Skeletal muscle tissue (tissue), 4 donors: Measurements from ENCODE around the gene NIPBL. TPM values are rescaled to one million over a fixed set of nuclear protein-coding genes. Genes with fewer than 3 reads are reported as not detected.
"Not testable (repeated sequence)": the region's sequence is repeated elsewhere in the genome, so short reads cannot be mapped to it uniquely, and the experiment has no call there.

ENCODE experiments used
- H3K27ac ChIP-seq: one replicate; pipeline ENCODE4 v1.7.0; 2013; ENCODE audit warnings: mild to moderate bottlenecking, low read depth, low read length, inconsistent platforms
- H3K27me3 ChIP-seq, 3 donors: one replicate each; pipeline ENCODE4 v1.7.0; 2013; ENCODE audit warnings: low read length in 3 of 3; ENCODE audit not compliant: control insufficient read depth in 3 of 3, insufficient read depth in 3 of 3
- H3K36me3 ChIP-seq, 3 donors: one replicate each; pipeline ENCODE4 v1.7.0; 2013; ENCODE audit warnings: low read length in 3 of 3; ENCODE audit not compliant: control insufficient read depth in 3 of 3, insufficient read depth in 3 of 3
- H3K4me1 ChIP-seq, 3 donors: one replicate each; pipeline ENCODE4 v1.7.0; 2013; ENCODE audit warnings: low read length in 3 of 3, mild to moderate bottlenecking in 3 of 3; ENCODE audit not compliant: control insufficient read depth in 3 of 3, insufficient read depth in 3 of 3
- H3K4me3 ChIP-seq, 3 donors: one replicate each; pipeline ENCODE4 v1.7.0; 2013; ENCODE audit warnings: low read length in 3 of 3
- H3K9ac ChIP-seq, 3 donors: one replicate each; pipeline ENCODE4 v1.7.0; 2013; ENCODE audit warnings: low read length in 3 of 3, mild to moderate bottlenecking in 3 of 3, moderate library complexity in 2 of 3, low read depth in 1 of 3
- H3K9me3 ChIP-seq, 3 donors: one replicate each; pipeline ENCODE4 v1.7.0; 2013; ENCODE audit warnings: low read length in 3 of 3; ENCODE audit not compliant: control insufficient read depth in 3 of 3
- total RNA-seq: library from RNA; depleted of rRNA; stranded (reverse); fragments of >200 nt; gene quantifications from one replicate; pipeline ENCODE4 v1.2.3, GENCODE V29; 2014
- donor health status: Osteomylitis.

Gene NIPBL
- total RNA-seq, 1 donor from 2014 or later: 36.5 TPM

GRCh38 chr5:37071487-37071886 is 194.9 kb downstream of the NIPBL start:
- Histone ChIP-seq H3K9me3 (no peaks in the 10 kb centered on the region), H3K9ac (no peak overlapping the region), H3K4me3 (no peak overlapping the region), H3K36me3 (no peaks in the 10 kb centered on the region), H3K27me3 (no peaks in the 10 kb centered on the region), H3K4me1 (no peaks in the 10 kb centered on the region), H3K27ac (no peak overlapping the region)

DNA sequence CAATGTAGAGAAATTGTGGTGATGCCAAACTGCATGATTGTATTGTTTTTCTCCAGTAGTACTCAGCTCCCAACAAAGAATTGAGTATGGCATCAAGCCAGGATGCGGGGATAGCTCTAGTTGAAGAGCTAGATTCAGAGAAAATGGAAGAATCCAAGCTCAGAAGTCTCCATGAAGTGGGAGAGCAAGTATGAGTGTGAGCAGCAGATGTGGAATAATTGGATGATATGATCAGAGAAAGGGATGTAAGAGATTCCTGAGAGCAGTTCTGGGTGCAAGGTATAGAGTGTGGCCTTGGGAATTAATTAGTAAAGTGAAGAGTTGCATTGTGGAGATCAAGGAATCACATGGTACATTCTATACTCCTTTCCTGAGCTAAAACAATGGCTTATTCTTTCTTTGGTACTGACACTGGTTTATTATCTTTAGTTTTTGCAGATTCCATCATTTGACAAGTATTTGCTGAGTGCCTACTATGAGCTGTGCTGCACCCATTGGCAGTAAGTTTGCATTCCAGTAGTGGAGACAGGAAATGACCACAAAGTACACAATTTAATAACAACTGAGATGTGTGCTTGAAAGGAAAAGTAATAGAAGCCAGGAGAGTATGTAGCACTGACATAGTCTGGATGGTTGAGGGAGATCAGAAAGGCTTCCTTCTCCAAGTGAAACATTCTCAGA is 195.5 kb downstream of the NIPBL start:
- Histone ChIP-seq H3K27me3 (no peaks in the 10 kb centered on the region), H3K4me1 (no peaks in the 10 kb centered on the region), H3K9ac (no peak overlapping the region), H3K9me3 (no peaks in the 10 kb centered on the region), H3K4me3 (no peak overlapping the region), H3K36me3 (no peaks in the 10 kb centered on the region), H3K27ac (no peak overlapping the region)

GRCh38 chr5:37075399-37075950 is 198.9 kb downstream of the NIPBL start:
- Histone ChIP-seq H3K36me3 (peaks cover 0 to 3% (median 0%) of the 10 kb centered on the region in 3 donors), H3K27ac (no peak overlapping the region), H3K9me3 (no peaks in the 10 kb centered on the region), H3K4me3 (no peak overlapping the region), H3K27me3 (no peaks in the 10 kb centered on the region), H3K9ac (no peak overlapping the region), H3K4me1 (no peaks in the 10 kb centered on the region)

DNA sequence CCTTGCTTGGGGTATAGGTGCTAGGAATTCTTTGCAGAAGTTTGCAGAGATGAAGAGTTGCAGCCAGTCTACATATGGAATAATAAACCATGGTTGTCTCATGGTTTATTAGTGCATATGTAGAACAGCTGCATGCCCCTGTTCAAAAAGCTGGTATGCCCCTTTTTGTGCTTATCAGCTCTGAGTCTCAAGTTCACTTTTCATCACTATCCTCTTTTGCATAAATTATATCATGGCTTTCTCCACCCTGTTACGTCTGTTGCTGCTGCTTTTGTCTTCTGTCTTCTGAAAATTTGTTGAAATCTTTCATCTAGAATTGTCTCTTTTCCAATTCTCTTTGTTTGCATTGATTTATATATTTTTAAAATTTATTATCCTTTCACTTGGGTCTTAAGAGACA is 200.6 kb downstream of the NIPBL start:
- Histone ChIP-seq H3K9me3 (no peaks in the 10 kb centered on the region), H3K27me3 (no peaks in the 10 kb centered on the region), H3K4me1 (no peaks in the 10 kb centered on the region), H3K9ac (no peak overlapping the region), H3K27ac (no peak overlapping the region), H3K4me3 (no peak overlapping the region), H3K36me3 (peaks cover 0 to 6% (median 0%) of the 10 kb centered on the region in 3 donors)

DNA sequence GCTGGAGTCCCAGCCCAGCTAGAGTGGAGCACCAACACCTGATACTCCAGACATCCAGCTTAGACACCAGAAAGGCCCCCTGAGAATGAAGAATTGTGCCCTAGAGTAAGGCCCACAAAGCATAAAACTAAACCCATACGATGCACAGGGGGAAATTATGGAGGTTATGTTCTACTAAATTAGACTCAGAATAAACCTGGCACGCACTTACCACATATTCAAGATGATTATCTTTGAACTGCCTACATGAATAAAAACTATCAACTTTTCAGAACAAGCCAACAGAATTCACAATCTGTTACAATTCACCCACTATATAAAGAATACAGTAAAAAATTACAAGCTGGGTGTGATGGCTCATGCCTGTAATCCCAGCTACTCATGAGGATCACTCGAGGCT is 204.1 kb downstream of the NIPBL start:
- Histone ChIP-seq H3K36me3 (peaks cover 0 to 6% (median 3%) of the 10 kb centered on the region in 3 donors), H3K27me3 (no peaks in the 10 kb centered on the region)

DNA sequence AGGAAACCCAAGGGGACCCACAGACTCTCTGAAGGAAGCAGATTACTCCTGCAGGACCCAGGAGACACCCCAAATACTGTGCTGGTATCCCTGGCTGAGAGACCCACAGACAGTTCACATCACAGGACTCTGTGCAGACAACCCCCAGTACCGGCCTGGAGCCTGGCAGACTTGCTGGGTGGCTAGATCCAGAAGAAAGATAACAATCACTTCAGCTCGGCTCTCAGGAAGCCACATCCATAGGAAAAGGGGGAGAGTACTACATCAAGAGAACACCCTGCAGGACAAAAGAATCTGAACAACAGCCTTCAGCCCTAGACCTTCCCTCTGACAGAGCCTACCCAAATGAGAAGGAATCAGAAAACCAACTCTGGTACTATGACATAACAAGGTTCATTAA is 206.4 kb downstream of the NIPBL start:
- not testable (repeated sequence) for H3K4me1 ChIP-seq, H3K9me3 ChIP-seq, H3K27me3 ChIP-seq, H3K9ac ChIP-seq, H3K27ac ChIP-seq, H3K4me3 ChIP-seq
- peaks cover 0 to 11% (median 3%) of the 10 kb centered on the region in 3 donors for H3K36me3 ChIP-seq

More for the DNA sequence above, 204.1 kb downstream of the NIPBL start:
- Histone ChIP-seq H3K9me3 (no peaks in the 10 kb centered on the region), H3K9ac (no peak overlapping the region), H3K4me3 (no peak overlapping the region), H3K27ac (no peak overlapping the region), H3K4me1 (no peaks in the 10 kb centered on the region)

DNA sequence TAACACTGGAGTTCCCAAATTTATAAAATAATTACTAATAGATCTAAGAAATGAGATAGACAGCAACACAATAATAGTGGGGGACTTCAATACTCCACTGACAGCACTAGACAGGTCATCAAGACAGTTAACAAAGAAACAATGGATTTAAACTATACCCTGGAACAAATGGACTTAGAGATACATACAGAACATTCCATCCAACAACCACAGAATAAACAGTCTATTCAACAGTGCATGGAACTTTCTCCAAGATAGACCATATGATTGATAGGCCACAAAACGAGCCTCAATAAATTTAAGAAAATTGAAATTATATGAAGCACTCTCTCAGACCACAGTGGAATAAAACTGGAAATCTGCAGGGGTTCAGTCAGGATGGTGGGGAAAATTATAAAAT is 209.5 kb downstream of the NIPBL start:
- H3K27me3 ChIP-seq, H3K27ac ChIP-seq, H3K4me1 ChIP-seq, H3K9ac ChIP-seq, H3K9me3 ChIP-seq, H3K36me3 ChIP-seq, H3K4me3 ChIP-seq: not testable (repeated sequence)

DNA sequence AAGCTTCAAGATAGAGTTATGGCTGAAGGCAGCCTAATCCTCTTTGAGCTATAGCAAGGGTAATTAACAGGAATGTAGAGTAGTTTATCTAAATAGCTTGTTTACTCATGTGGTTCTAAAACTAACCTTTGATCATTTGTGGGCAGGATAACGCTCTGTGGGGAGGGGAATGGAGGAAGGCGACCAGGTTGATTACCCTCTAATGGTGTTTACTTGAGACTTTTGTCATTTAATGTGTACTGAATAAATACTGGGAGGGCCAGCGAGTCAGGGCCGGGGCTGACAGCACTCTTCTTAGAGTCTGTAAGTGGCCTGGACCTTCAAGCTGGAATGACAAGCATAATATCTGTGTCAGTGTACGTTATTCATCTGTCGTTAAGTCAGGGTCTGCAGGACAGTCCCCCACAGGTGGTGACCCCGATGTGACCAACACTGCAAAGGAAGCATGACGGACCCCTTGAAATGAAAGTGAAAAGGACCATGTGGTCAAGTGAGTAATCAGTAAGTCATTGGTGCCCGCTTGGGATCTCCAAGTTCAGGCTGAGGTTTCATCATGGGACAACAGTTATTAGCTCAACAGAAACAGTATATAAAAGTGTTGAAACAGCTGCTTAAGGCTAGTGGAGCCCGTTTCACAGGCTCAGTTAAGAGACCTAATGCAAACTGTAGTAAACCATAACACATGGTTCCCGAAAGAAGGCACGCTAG is 210.1 kb downstream of the NIPBL start:
- Histone ChIP-seq H3K4me1 (no peaks in the 10 kb centered on the region), H3K4me3 (no peak overlapping the region), H3K9me3 (no peaks in the 10 kb centered on the region), H3K36me3 (peaks cover 0 to 6% (median 3%) of the 10 kb centered on the region in 3 donors), H3K9ac (no peak overlapping the region), H3K27me3 (no peaks in the 10 kb centered on the region), H3K27ac (no peak overlapping the region)

- Histone ChIP-seq H3K27ac (no peak overlapping the region), H3K9ac (no peak overlapping the region), H3K4me1 (no peaks in the 10 kb centered on the region), H3K36me3 (peaks cover 0 to 6% (median 3%) of the 10 kb centered on the region in 3 donors), H3K27me3 (no peaks in the 10 kb centered on the region), H3K4me3 (no peak overlapping the region), H3K9me3 (no peaks in the 10 kb centered on the region)
Observed at GRCh38 chr5:37088009-37088408, 211.4 kb downstream of the NIPBL start.

GRCh38 chr5:37090123-37090726 is 213.7 kb downstream of the NIPBL start:
- H3K9me3 ChIP-seq: no peaks in the 10 kb centered on the region
- no peak overlapping the region for H3K4me3 ChIP-seq
- no peak overlapping the region for H3K9ac ChIP-seq
- no peaks in the 10 kb centered on the region for H3K27me3 ChIP-seq
- H3K36me3 ChIP-seq: peaks cover 0 to 6% (median 0%) of the 10 kb centered on the region in 3 donors
- H3K4me1 ChIP-seq: no peaks in the 10 kb centered on the region
- H3K27ac ChIP-seq: no peak overlapping the region
